Spleen (tissue), 7 donors: ENCODE measurements around the gene COG7.

Source experiments
- POLR2A ChIP-seq, 3 donors: fragments of 450-650 bp; IDR thresholded peaks; one replicate each; pipeline ENCODE4 v1.5.1; 2017; ENCODE audit warnings: antibody characterized with exemption in 3 of 3, mild to moderate bottlenecking in 1 of 3
- POLR2AphosphoS5 ChIP-seq, 3 donors: sonication (generic); formaldehyde crosslinking; IDR thresholded peaks; one replicate each; pipeline ENCODE4 v1.5.1; 2017; ENCODE audit warnings: antibody characterized with exemption in 3 of 3
- TF ChIP-seq, protein P1 (sequence below), 11 experiments: fragments of 200-600 bp in 7 of 11; fragments of 450-650 bp in 4 of 11; sonication (generic) in 4 of 11; IDR thresholded peaks in 8 of 11; conservative IDR thresholded peaks in 3 of 11; 1 replicate in 7 of 11; 2 replicates in 4 of 11; pipeline versions ENCODE4 v1.4.0 to v1.8.0; 2016 to 2021; ENCODE audit warnings: antibody characterized with exemption in 11 of 11, inconsistent platforms in 4 of 11, mild to moderate bottlenecking in 1 of 11
- donor health status: DM: no; HTN: no; CAD: no; lungs with moderate emphysema.
- donor health status: DM: no; HTN: no; CAD: no.
- donor health status: DM: no; HTN: no; CAD: no.

DNA sequence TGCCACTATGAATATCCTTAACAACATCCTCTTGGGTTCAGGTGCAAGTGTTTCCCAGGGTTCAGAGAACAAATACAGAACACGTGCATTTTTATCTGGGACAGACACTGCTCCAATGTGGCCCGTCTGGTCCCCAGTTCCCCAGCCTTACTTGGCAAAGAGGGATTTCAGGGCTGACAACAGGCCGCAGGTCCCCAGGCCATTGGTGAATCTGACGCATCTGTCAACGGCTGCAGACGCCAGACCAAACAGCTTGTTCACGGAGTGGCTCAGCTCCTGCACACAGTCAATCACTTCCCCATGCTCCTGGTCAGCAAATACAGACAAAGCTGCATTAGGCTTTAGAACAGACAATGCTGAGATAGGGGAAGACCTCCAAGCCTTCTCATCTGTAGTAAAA, 36.2 kb downstream of the COG7 start:
- TF ChIP-seq POLR2A (IDR thresholded peaks at IDR 0.05) (no peak), POLR2AphosphoS5 (IDR thresholded peaks at IDR 0.05) (no peak)
- TF ChIP-seq, protein P1, sequence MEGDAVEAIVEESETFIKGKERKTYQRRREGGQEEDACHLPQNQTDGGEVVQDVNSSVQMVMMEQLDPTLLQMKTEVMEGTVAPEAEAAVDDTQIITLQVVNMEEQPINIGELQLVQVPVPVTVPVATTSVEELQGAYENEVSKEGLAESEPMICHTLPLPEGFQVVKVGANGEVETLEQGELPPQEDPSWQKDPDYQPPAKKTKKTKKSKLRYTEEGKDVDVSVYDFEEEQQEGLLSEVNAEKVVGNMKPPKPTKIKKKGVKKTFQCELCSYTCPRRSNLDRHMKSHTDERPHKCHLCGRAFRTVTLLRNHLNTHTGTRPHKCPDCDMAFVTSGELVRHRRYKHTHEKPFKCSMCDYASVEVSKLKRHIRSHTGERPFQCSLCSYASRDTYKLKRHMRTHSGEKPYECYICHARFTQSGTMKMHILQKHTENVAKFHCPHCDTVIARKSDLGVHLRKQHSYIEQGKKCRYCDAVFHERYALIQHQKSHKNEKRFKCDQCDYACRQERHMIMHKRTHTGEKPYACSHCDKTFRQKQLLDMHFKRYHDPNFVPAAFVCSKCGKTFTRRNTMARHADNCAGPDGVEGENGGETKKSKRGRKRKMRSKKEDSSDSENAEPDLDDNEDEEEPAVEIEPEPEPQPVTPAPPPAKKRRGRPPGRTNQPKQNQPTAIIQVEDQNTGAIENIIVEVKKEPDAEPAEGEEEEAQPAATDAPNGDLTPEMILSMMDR (IDR thresholded peaks at IDR 0.05 in 8 of 11, conservative IDR thresholded peaks at IDR 0.05 in 3 of 11), result no peak
